Measurements from ENCODE around the gene DENND1A.

Gene DENND1A

DNA sequence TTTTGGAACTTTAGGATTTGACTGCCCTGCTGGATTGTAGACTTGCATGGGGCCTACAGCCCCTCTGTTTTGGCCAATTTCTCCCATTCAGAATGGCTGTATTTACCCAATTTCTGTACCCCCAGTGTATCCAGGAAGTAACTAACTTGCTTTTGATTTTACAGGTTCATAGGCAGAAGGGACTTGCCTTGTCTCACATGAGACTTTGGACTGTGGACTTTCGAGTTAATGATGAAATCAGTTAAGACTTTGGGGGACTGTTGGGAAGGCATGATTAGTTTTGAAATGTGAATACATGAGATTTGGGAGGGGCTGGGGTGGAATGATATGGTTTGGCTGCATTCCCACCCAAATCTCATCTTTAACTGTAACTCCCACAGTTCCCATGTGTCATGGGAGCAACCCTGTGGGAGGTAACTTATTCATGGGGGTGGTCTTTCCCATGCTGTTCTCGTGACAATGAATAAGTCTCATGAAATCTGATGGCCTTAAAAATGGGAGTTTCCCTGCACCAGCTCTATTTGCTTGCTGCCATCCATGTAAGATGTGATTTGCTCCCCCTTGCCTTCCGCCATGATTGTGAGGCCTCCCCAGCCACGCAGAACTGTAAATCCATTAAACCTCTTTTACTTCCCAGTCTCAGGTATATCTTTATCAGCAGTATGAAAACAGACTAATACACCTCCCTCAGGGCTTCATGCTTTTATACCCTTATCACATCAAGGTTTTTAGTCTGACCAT, 206.6 kb downstream of the DENND1A start:
- no peak for FAIRE-seq

DNA sequence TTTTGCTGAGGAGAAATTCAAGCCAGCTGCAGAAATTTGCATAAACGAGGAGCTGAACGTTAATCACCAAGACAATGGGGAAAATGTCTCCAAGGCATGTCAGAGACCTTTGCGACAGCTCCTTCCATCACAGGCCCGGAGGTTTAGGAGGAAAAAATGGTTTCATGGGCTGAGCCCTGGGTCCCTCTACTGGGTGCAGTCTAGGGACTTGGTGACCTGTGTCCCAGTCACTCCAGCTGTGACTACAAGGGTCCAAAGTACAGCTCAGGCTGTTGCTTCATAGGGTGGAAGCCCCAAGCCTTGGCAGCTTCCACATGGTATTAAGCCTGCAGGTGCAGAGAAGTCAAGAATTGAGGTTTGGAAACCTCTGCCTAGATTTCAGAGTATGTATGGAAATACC, 207.5 kb downstream of the DENND1A start:
- no peak for FAIRE-seq

DNA sequence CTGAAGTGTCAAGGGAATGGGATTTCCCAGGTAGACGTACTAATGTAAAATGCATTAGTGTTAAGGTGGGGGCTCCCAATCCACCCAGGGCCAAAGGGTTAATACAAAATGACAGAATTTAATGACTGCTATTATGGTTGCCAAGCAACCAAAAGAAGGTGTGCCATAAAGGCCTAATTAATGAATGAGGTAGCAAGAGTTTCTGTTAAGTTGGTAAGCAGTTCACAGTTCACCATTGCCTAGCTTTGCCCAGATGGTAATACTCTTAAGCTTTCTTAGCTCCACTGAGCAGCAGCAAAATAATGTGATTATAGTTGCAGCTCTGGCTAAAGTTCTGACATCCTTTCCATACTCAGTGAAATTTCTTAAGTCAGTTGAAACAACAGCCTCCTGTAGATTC, 211.7 kb downstream of the DENND1A start:
- no peak for FAIRE-seq

DNA sequence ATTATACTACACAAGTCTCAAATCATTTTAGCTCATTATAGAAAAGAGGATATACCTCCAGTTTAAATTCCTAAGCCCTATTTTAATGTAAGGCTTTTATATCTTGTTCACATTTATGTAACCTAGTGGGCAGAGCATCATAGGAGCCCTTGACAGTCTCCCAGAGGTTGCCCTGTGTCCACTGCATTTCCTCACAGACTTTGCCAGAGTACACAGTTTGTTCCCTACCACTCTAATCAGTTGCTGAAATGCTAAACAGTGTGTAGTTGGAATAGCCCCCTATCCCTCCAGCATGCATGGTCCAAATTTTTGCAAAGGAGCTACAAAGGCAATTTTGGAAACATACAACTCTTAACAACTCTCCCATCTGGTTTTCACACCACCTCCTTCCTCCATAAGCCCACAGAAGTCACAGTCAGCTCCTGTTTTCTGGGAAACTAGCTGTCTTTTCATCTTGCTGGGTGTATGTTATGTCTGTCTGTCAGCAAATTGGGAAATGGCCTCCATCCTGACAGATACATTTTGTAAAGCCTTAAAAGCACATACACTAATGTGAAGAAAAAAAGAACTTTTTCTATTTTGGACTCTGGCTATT, 212.2 kb downstream of the DENND1A start:
- FAIRE-seq = no peak

DNA sequence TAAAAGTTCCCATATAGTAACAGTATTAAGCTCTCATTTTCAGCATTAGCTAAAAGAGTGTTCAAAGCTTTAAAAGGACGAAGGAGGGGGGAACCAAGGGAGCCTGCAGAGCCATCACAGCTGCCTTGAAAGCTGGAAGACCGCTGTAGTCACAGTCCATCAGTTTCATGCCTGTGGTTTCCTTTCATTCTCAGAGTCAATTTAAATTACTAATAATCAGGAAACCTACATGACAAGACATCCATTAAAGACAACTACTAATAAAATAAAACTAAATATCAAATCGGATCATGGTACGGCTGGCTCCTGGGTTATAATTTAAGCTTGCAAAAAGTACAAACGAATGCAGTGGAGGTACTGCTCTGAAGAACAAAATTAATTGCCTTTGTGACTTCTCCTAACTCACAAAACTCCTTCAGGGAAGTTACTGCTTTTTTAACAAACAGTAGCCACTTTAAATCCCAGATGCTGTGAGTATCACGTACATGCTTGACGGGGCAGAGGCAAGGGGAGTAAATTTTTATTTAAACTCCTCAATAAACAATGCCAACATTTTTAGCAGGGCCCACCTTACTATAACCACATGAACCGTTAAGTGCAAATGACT, 213.5 kb downstream of the DENND1A start:
- no peak for FAIRE-seq

DNA sequence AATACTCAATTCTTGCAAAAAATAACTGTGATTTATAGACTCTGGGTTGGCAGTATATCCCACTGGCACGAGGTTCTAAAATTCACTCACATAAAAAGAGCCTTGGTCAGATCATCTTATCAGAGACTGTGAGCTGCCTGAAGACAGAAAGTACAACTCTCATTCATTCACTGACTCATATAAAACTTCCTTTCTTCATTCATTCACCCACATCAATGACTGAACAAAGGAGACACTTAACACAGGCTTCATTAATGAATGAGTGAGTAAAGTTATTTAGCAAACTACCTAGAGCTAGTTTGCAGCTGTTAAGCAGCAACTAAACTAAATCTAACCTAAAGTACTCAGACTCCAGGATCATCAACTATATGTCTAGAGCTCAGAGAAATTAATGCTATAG, 214.7 kb downstream of the DENND1A start:
- no peak for FAIRE-seq

DNA sequence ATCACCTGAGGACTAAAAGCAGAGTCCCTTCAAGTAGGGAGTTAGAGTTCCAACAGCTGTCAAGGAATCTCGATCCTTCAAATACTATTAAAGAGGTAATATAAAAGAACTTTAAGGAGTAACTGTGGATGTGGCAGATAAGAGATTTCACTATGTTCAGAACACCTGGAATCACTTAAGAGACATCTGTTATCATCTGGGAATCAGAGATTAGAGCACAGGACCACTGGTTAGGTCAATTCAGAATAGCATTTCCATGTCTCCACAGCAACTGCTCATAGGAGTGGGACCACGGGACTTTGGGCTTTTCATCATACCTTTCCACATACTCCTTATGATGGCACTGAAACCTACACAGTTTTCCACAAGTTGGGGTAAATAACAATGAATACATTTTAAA, 216.6 kb downstream of the DENND1A start:
- FAIRE-seq = no peak

DNA sequence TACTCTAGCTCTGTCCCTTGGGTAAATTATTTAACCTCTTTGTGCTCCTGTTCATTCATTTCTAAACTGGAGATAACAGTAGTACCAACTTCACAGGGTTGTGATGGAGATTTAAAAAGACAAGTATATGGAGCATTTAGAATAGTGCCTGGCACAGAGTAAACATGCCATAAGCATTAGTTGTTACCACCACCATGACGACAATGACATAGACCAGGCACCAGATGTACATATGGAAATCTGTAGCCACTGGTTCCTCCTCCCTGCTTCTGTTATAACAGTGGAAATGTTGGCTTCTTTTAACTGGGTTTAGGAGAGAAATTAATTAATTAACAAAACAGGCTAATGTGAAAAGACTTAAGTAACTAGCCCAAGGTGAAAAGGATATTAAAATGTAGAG, 217.5 kb downstream of the DENND1A start:
- FAIRE-seq = no peak

DNA sequence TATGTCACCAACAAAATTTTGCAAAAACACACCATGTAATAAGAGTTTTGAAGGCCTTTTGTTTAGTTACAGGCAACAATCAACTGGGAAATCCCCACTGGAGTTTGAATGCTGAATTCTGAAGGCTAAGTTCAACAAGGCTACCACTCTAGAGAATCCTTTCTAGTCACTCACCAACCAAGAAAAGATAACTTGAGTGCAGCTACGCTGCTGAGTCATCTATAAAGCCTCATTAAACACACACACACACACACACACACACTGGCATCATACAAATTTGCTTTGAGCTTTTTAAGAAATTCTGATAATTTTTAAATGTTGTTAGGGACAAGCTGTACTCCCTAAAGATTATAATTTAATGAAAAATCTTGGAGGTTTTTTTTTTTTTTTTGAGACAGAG, 219.6 kb downstream of the DENND1A start:
- no peak for FAIRE-seq

DNA sequence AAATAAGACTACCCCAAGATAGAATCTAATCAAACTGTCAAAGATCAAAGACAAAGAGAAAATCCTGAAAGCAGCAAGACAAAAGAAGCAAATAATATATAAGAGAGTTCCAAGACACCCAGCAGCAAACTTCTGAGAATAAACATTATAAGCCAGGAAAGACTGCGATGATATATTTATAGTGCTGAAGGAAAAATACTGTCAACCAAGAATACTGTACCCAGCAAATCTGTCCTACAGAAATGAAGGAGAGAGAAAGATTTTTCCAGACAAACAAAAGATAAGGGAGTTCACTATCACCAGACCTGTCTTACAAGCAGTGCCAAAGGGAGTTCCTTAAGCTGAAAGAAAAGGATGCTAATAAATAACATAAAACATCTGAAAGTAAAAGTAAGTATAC, 227.4 kb downstream of the DENND1A start:
- FAIRE-seq = no peak

DNA sequence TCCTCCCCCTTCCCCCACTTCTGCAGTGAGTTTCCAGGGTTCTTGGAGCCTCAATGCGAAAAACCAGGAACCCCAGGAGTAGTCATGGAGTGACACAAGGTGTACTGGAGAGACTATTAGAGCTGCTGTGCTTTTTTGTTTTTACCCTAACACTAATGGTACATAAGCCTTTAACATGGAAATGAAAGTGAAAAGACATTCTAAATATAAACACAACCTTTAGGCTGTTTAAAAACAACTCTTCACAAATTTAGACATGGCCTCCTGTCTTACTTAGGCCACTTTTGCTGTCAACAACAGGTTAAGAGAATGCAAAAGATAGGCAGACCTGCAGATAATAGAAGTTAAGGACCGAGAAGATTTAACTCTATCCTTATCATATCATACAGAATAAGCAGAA, 232.2 kb downstream of the DENND1A start:
- FAIRE-seq = no peak

DNA sequence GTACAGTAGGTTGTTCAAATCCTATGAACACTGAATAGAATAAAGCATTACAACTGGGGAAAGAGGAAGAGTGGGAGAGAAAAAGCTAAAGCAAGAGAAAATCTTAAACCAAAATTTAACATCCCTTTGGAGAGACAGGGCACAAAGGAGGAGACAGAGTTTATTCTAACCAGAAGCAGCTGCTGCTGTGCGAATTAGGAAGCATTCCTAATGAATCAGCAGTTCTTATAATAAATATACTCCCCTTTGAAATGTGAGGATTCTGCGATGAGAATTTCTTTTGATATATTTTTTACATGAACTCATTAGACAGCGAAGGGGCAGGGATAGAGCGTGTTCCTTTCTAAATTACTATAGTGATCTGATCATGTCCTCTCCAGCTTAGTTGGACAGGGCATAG, 233.4 kb downstream of the DENND1A start:
- no peak for FAIRE-seq

DNA sequence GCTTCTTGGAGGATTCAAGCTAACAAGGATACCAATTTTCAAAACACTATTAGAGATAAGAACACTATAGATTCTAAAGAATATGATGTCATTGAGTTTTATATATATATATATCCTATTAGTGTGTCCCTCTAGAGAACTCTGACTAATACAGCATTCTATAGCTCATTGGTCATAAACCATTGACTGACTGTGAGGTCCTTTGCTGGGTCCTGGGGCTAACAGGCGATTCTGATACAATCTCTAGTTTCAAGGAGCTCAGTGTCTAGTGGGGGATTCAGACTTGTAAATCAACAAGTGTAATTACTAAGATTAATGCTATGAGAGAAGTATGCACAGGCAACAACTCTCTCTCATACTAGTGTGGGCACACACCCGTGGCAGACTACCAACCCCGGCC, 234.5 kb downstream of the DENND1A start:
- no peak for FAIRE-seq

DNA sequence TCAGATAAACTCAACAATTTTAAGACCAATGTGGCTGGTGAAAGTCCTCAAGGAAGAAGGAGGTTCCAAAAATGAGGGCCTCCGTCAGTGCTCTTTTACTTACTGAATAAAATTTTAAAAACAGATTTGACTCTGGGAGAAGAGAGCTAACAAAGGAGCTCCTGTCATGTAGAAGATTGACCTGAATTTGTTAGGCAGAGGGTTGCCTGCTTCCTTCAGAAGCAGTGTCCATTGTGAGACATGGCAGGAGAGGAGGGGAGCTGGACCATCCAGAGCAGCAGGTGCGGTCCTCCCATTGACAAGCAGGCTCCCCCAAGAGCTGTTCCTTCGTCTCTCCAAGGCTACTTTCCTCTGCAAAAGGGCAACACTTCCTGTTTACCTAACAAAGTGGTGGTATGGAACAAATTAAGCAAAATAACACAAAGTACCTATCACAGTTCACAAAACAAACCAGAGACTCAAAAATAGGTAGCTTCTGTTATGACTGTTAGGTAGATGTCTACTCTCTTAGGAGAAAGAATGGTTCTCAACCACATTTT, 238.1 kb downstream of the DENND1A start:
- FAIRE-seq = no peak

DNA sequence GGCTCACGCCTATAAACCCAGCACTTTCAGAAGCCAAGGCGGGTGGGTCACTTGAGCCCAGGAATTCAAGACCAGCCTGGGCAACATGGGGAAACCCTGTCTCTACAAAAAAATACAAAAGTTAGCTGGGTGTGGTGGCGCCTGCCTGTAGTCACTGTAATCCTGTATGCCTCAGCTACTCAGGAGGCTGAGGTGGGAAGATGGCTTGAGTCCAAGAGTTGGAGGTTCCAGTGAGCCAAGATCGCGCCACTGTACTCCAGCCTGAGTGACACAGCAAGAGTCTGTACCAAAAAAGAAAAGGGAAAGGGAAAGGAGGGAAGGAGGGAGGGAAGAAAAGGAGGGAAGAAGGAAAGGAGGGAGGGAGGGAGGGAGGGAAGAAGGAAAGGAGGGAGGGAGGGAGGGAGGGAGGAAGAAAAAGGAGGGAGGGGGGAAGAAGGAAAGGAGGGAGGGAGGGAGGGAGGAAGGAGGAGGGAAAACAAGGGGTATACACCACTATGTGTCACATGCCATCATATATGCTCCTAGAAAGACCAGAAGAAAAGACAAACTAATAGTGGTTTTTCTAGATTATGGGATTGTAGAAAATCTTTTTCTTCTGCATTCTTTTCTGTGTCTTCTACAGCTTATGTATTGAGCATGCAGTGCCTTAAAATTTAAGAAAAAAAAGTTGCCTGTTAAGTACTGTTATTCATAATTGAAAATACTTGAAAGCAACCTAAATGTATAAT, 240.1 kb downstream of the DENND1A start:
- FAIRE-seq = no peak

DNA sequence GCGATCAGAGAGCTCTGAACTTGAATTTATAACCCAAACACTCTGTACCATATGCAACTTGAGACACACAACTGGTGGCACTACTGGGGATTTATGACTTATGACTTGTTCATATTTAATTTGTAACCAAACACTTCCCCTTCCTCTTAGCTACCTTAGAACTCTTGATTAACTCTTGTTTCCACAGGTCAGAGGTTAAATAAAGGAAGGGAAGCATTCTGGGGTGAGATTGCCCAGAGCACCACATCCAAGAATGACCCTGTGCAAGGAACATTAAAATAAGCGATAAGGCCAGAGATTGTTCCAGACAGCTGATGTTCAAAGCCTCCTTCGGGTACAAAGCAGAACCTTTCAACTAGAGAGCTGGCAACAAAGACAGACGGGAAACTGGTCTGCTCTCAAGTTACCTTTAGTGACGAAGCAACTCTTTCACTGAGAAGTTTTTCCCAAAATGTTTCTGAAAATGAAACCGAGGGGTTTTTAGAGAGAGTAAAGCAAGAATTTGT, 242.6 kb downstream of the DENND1A start:
- no peak for FAIRE-seq

DNA sequence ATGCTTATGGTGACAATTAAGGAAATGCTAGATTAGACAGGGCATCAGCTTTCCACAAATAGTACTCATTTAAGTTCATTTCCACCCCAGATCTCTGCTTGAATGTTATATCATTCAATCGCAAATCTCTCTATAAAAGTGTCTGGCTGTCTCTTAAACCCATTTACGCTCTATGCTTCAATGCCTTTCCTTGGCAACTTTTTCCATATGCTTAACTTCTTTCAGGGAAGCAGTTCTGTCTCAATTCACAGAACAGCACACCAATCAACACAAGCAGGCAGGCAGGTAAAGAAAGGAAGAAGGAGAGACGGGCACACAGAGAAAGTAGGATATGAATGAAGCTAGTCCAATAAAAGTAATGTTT, 243.1 kb downstream of the DENND1A start:
- FAIRE-seq = no peak

DNA sequence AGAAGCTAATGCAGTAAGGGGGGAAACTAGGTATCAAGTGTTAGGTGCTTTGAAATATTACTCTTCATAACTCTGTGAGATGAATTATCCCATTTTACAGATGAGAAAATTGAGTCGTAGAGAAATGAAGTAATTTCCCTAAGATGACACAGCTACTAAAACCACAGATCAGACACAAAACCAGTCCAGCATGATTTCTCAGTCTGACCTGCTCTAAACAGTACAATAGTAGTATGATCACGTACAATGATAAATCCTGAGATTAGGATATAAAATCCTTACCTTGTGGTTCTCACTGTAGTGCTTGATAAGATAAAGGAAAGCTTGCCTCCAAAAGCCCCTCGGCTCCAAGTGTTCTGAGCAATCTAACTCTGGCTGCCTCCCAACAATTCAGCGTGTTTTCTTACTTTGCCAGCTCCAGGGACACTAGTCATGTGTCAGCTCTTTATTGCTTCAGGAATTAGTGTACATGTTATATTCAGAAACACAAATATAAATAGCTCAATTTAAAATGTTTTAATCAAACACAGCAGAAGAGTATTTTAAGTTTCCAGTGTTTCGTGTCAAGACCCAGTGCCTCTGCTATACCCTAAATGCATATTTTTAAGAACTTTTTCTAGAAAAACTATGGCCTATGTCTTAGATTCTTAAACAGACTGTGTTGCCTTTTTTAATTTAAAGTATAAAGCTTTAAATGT, 243.6 kb downstream of the DENND1A start:
- no peak for FAIRE-seq

DNA sequence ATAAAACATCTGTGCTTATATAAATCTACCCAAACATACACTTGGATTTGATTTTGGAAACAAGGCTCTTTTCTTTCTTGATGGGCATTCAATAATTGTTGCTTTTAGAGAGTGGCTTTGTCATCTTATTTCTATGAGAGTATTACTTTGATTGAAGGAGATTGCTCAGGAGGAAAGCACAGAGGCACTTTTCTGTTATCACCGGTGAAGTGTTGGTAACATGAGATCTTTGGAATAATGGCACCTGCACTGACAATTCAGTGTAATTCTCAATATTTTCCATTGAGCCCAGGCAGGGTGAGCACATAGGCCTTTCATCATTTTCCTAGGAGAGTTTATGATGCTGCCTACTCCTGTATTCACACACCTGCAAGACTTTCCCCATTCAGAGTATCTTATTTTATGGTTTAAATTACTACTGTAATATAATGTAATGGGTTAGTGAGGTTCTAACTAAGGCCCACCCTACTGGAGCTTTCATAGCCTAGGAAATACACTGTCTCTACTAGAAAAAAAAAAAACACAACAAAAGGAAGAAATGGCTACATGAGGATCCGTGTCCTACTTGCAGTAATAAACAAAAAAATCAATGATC, 244.3 kb downstream of the DENND1A start:
- FAIRE-seq = no peak

DNA sequence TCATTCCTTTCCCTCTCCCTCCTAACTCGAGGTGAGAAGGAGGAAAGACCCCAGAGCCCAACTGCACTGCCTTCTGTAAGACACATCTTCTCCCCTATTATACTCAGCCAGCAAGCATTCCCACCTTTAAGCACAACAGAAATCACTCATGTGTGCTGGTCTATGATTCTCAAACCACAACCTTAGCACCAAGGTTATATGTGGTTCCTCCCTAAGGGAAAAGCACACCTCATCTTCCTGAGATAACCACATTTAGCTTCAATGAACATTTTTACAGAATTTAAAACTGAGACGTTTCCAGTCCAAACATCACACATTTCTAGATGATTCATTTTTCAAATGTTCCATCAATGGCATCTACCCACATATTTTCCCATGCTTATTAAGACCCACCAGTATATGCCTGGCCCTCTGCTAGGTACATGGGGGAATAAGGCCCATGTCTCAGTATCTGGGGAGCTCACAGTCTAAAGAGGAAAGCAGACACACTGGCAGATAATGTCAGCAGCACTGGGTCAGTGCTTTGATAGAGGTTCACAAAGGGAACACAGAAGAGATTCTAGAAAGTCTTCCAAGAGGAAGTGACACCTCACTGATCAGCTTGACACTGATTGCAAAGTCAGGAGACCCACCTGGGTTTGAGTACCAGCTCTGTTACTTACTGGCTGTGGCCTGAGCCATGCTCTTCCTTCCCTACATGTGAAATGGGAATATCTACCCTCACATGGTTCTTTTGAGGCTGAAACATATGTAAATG, 245.4 kb downstream of the DENND1A start:
- FAIRE-seq = no peak

DNA sequence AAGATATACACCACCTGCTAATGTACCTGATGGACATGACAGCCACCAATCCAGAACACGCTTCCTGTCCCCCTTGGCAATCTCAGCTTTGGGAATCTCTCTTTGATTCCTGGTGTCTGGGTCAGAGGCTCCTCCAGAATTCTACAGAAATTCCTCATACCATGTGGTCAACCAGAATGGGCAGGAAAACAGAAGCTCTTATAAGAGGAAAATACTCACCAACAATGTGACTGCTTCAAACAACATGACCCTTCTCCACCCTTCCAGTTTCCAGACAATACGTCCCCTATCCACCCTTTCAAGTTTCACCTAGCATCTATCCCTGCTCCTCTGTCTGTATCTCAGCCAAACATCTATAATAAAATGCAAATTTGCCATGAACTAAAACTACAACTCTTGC, 247.2 kb downstream of the DENND1A start:
- no peak for FAIRE-seq

DNA sequence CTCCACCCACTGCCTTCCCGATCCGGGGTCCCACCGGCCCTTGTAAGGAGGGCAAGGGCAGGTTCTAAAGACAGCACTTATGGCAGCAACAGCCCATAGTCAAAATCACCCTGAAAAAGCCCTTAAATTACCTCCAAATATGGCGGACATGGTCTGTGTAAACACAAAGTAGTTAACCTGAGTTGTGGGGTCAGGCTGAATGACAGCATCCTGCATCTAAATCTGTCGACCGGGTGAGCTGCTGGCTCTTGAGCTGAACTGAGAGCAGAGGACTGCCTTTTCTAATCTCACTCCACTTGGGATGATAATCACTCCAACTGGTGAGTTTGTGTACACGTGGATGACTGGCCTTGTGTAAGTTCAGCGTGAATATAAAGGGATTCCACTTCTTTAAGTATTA, 249.6 kb downstream of the DENND1A start:
- no peak for FAIRE-seq

Data from colon (tissue), 2 donors.